Osteoblast (primary cell): ENCODE data around the gene GALNT10. TPM values are rescaled to one million over a fixed set of nuclear protein-coding genes. Genes with fewer than 3 reads are reported as not detected.

ENCODE experiments used
- DNase-seq: peaks from one replicate; pipeline ENCODE4 v3.0.0; 2011; ENCODE audit warnings: low spot score, mixed read lengths; ENCODE audit not compliant: insufficient read length; ENCODE audit errors: missing footprints
- H2AFZ ChIP-seq: 2 replicates; pipeline ENCODE4 v1.6.0; 2011; ENCODE audit warnings: mild to moderate bottlenecking, low read length
- H3K27ac ChIP-seq: 2 replicates; pipeline ENCODE4 v1.5.1; 2011; ENCODE audit warnings: mild to moderate bottlenecking, low read depth, low read length, moderate library complexity
- H3K27me3 ChIP-seq: 2 replicates; pipeline ENCODE4 v1.6.0; 2012; ENCODE audit warnings: mild to moderate bottlenecking, control low read depth, inconsistent platforms, low read length, moderate library complexity; ENCODE audit not compliant: insufficient read depth
- H3K36me3 ChIP-seq: 2 replicates; pipeline ENCODE4 v1.5.1; 2011; ENCODE audit warnings: mild to moderate bottlenecking, low read length, control low read depth, moderate library complexity; ENCODE audit not compliant: insufficient read depth
- H3K4me1 ChIP-seq: 2 replicates; pipeline ENCODE4 v1.5.1; 2011; ENCODE audit warnings: mild to moderate bottlenecking, low read length, control low read depth, moderate library complexity; ENCODE audit not compliant: insufficient read depth
- H3K4me2 ChIP-seq: 2 replicates; pipeline ENCODE4 v1.6.0; 2011; ENCODE audit warnings: mild to moderate bottlenecking, low read length; ENCODE audit not compliant: insufficient read depth
- H3K4me3 ChIP-seq: fragments of 200-600 bp; sonication (generic); 3 replicates; pipeline ENCODE4 v1.5.1; 2012; ENCODE audit warnings: mild to moderate bottlenecking, low read length, inconsistent platforms; ENCODE audit not compliant: insufficient read depth
- H3K79me2 ChIP-seq: 2 replicates; pipeline ENCODE4 v1.6.0; 2012; ENCODE audit warnings: mild to moderate bottlenecking, low read length, control low read depth, inconsistent platforms; ENCODE audit not compliant: insufficient read depth
- H3K9me3 ChIP-seq: 2 replicates; pipeline ENCODE4 v1.5.1; 2011; ENCODE audit warnings: low read depth, low read length, control low read depth
- H4K20me1 ChIP-seq: 2 replicates; pipeline ENCODE4 v1.6.0; 2012; ENCODE audit warnings: mild to moderate bottlenecking, low read length, control low read depth; ENCODE audit not compliant: insufficient read depth
- total RNA-seq: library from RNA; depleted of rRNA; stranded (reverse); fragments of >200 nt; gene quantifications from 2 replicates; pipeline ENCODE4 v1.2.3, GENCODE V29; 2012
- TF ChIP-seq, protein P1 (sequence below): IDR thresholded peaks from 2 replicates; pipeline ENCODE4 v1.5.1; 2011; ENCODE audit warnings: mild to moderate bottlenecking, low read depth, low read length, moderate library complexity; ENCODE audit errors: extremely low read depth

Gene GALNT10
- total RNA-seq, 1 donor, result 62.2 TPM

GRCh38 chr5:154312576-154312975 is 122.0 kb downstream of the GALNT10 start:
- Histone ChIP-seq H3K27ac (no peak overlapping the region), H2AFZ (no peak overlapping the region), H3K9me3 (no peaks in the 10 kb centered on the region), H4K20me1 (no peaks in the 10 kb centered on the region), H3K36me3 (no peaks in the 10 kb centered on the region), H3K4me3 (no peak overlapping the region), H3K4me2 (no peak overlapping the region), H3K27me3 (no peaks in the 10 kb centered on the region), H3K79me2 (peaks cover 10% of the 10 kb centered on the region), H3K4me1 (peaks cover 38% of the 10 kb centered on the region)
- TF ChIP-seq, protein P1, sequence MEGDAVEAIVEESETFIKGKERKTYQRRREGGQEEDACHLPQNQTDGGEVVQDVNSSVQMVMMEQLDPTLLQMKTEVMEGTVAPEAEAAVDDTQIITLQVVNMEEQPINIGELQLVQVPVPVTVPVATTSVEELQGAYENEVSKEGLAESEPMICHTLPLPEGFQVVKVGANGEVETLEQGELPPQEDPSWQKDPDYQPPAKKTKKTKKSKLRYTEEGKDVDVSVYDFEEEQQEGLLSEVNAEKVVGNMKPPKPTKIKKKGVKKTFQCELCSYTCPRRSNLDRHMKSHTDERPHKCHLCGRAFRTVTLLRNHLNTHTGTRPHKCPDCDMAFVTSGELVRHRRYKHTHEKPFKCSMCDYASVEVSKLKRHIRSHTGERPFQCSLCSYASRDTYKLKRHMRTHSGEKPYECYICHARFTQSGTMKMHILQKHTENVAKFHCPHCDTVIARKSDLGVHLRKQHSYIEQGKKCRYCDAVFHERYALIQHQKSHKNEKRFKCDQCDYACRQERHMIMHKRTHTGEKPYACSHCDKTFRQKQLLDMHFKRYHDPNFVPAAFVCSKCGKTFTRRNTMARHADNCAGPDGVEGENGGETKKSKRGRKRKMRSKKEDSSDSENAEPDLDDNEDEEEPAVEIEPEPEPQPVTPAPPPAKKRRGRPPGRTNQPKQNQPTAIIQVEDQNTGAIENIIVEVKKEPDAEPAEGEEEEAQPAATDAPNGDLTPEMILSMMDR, result no peak
- DNase-seq, result no peak

DNA sequence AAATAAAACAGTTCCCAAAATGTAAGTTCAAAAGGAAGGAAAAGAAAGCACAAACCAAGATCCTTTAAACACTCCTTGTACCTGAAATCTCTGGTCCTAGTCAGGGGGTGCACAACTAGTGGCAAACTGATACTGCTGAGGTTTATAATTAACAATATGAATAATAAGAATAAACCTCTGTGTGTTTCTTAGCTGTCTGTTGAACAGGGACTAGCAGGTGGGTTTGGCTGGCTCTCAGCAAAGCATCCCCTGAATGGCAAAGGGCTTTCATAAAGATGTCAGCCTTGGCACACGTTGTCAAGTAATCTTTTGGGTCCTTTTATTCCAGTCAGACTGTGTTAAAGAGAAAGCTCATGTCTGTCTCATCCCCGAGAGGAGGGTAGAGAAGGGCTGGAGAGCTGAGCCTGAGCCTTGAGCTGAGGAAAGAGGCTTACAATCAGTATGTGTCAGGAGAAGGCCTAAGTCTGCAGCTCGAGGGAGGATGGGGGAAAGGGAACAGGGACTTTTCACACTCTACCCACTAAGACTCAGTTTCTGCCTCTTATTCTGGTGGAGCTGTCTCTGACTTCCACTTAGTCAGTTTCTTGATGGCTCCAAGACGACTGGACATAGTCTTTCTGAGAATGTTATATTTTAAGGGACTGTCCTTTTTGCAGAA is 123.0 kb downstream of the GALNT10 start:
- TF ChIP-seq, protein P1, result no peak
- DNase-seq, result no peak
- Histone ChIP-seq H4K20me1 (no peaks in the 10 kb centered on the region), H3K4me3 (no peak overlapping the region), H3K27ac (no peak overlapping the region), H3K4me1 (peaks cover 29% of the 10 kb centered on the region), H2AFZ (no peak overlapping the region), H3K9me3 (no peaks in the 10 kb centered on the region), H3K36me3 (no peaks in the 10 kb centered on the region), H3K4me2 (no peak overlapping the region), H3K27me3 (no peaks in the 10 kb centered on the region), H3K79me2 (peaks cover 10% of the 10 kb centered on the region)

- DNase-seq, result no peak
- no peak overlapping the region for H3K27ac ChIP-seq
- no peaks in the 10 kb centered on the region for H3K27me3 ChIP-seq
- H3K79me2 ChIP-seq, result peaks cover 10% of the 10 kb centered on the region
- no peaks in the 10 kb centered on the region for H3K9me3 ChIP-seq
- H4K20me1 ChIP-seq, result no peaks in the 10 kb centered on the region
- TF ChIP-seq, protein P1, result no peak
- no peak overlapping the region for H3K4me2 ChIP-seq
- H3K36me3 ChIP-seq, result no peaks in the 10 kb centered on the region
- H2AFZ ChIP-seq, result no peak overlapping the region
- H3K4me3 ChIP-seq, result no peak overlapping the region
- peaks cover 12% of the 10 kb centered on the region for H3K4me1 ChIP-seq
Measured at GRCh38 chr5:154315196-154315595, 124.7 kb downstream of the GALNT10 start.

DNA sequence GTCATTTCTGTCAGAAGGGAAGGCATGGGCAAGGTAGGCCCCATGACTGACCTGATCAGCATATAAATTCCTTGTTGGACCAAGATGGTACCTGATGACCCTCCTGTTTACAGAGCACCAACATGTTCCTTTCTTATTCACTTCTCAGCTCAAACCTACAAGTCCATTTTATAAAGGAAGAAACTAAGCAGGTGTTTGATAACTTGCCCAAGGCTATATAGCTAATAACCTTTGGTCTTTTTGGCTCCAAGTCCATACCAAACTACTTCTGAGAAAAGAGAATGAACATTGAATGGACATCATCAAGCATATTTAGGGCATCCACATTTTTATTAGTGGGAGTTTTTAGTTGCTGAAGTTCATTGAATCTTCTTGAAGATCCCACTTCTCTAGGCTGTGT is 125.2 kb downstream of the GALNT10 start:
- Histone ChIP-seq H3K27ac (no peak overlapping the region), H3K27me3 (no peaks in the 10 kb centered on the region), H3K4me2 (no peak overlapping the region), H3K36me3 (no peaks in the 10 kb centered on the region), H3K9me3 (no peaks in the 10 kb centered on the region), H3K4me3 (no peak overlapping the region), H3K4me1 (peaks cover 12% of the 10 kb centered on the region), H3K79me2 (peaks cover 7% of the 10 kb centered on the region), H4K20me1 (no peaks in the 10 kb centered on the region), H2AFZ (no peak overlapping the region)
- no peak for DNase-seq
- TF ChIP-seq, protein P1, result no peak
